GM12878 (cell line): Measurements from ENCODE around the gene PRDM15. TPM values are rescaled to one million over a fixed set of nuclear protein-coding genes. Genes with fewer than 3 reads are reported as not detected.

ENCODE experiments used
- ATAC-seq: fragments of 200-7000 bp; cut with Tn5 transposase; 3 replicates; pipeline ENCODE4 v1.9.1; 2020; ENCODE audit warnings: mild to moderate bottlenecking, moderate library complexity
- BruUV-seq: library from RNA; stranded (reverse); fragments of 400-500 nt; replicated peaks from 2 replicates; lab custom pipeline; 2021; lab: Mats Ljungman, UMichigan
- CTCF ChIA-PET: fragments of 300-600 bp; sonication (Branson Sonifier 250); formaldehyde crosslinking; extraction: SDS; loops from one replicate; lab custom pipeline; 2021; ENCODE audit warnings: inconsistent platforms; lab: Yijun Ruan, JAX
- POLR2A ChIA-PET: fragments of 350-600 bp; formaldehyde crosslinking; extraction: SDS; loops from one replicate; lab custom pipeline; 2021; ENCODE audit warnings: inconsistent platforms; lab: Charles Lee
- RAD21 ChIA-PET: fragments of 300-600 bp; sonication (Branson Sonifier 250); formaldehyde crosslinking; loops from one replicate; lab custom pipeline; 2023; ENCODE audit warnings: antibody characterized with exemption; ENCODE audit not compliant: unreplicated experiment; lab: Charles Lee
- SMC1A ChIA-PET: fragments of 300-600 bp; sonication (Branson Sonifier 250); formaldehyde crosslinking; loops from one replicate; lab custom pipeline; 2023; ENCODE audit not compliant: unreplicated experiment, uncharacterized antibody; lab: Charles Lee
- DNase-seq: peaks from one replicate; pipeline ENCODE4 v3.0.0-alpha.2; 2011; ENCODE audit warnings: low read depth, low spot score
- FAIRE-seq: peaks from 3 replicates; lab custom pipeline; 2011; peaks lifted over from hg19 to GRCh38; lab: Jason Lieb, UNC
- H2AFZ ChIP-seq: 2 replicates; pipeline ENCODE4 v1.6.0; 2011; ENCODE audit warnings: low read depth, low read length, control low read depth; ENCODE audit not compliant: control insufficient read depth
- H3K27ac ChIP-seq: 2 replicates; pipeline ENCODE4 v1.5.1; 2011; ENCODE audit warnings: control low read depth; ENCODE audit not compliant: control insufficient read depth, insufficient read depth
- H3K27me3 ChIP-seq, 2 experiments: replicated peaks in 1 of 2; 2 replicates each; pipeline versions ENCODE4 v1.6.0 to v1.6.1; 2011; ENCODE audit warnings: low read length in 1 of 2; ENCODE audit not compliant: control insufficient read depth in 2 of 2, insufficient read depth in 2 of 2
- H3K36me3 ChIP-seq, 2 experiments: 2 replicates each; pipeline ENCODE4 v1.5.1; 2011; ENCODE audit warnings: low read length in 1 of 2; ENCODE audit not compliant: control insufficient read depth in 2 of 2, insufficient read depth in 2 of 2
- H3K4me1 ChIP-seq: 2 replicates; pipeline ENCODE4 v1.6.1; 2011; ENCODE audit warnings: mild to moderate bottlenecking, low read length, moderate library complexity, mixed read lengths; ENCODE audit not compliant: control insufficient read depth, insufficient read depth
- H3K4me2 ChIP-seq: 2 replicates; pipeline ENCODE4 v1.6.0; 2011; ENCODE audit warnings: control low read depth; ENCODE audit not compliant: control insufficient read depth, insufficient read depth
- H3K4me3 ChIP-seq: fragments of 200-600 bp; sonication (generic); 2 replicates; pipeline ENCODE4 v1.5.1; 2016
- H3K79me2 ChIP-seq: 2 replicates; pipeline ENCODE4 v1.6.0; 2011; ENCODE audit warnings: low read length; ENCODE audit not compliant: control insufficient read depth, insufficient read depth
- H3K9ac ChIP-seq: 2 replicates; pipeline ENCODE4 v1.8.0; 2011; ENCODE audit warnings: low read length, control low read depth, mixed read lengths; ENCODE audit not compliant: control insufficient read depth, insufficient read depth
- H3K9me3 ChIP-seq: replicated peaks from 3 replicates; pipeline ENCODE4 v1.5.1; 2011; ENCODE audit warnings: mild to moderate bottlenecking, low read length; ENCODE audit not compliant: control insufficient read depth, insufficient read depth
- H4K20me1 ChIP-seq: 2 replicates; pipeline ENCODE4 v1.6.0; 2011; ENCODE audit not compliant: control insufficient read depth, insufficient read depth
- BHLHE40 ChIP-seq, 2 experiments: fragments of 450-650 bp in 1 of 2; IDR thresholded peaks; 2 replicates each; pipeline ENCODE4 v1.6.1; 2011 to 2017; ENCODE audit warnings: low read depth in 2 of 2, borderline replicate concordance in 1 of 2, improper control_type of control experiment in 1 of 2, low read length in 1 of 2, mild to moderate bottlenecking in 1 of 2
- BMI1 ChIP-seq: fragments of 450-650 bp; IDR thresholded peaks from 2 replicates; pipeline ENCODE4 v1.6.1; 2016; ENCODE audit warnings: mild to moderate bottlenecking, moderate library complexity, borderline replicate concordance
- CREB1 ChIP-seq: IDR thresholded peaks from 2 replicates; pipeline ENCODE4 v1.6.1; 2012; ENCODE audit warnings: low read depth, mild to moderate bottlenecking, inconsistent platforms
- LARP7 ChIP-seq: fragments of 450-650 bp; IDR thresholded peaks from 2 replicates; pipeline ENCODE4 v1.6.1; 2017; ENCODE audit warnings: mild to moderate bottlenecking
- NFXL1 ChIP-seq: fragments of 450-650 bp; IDR thresholded peaks from 2 replicates; pipeline ENCODE4 v1.6.1; 2017; ENCODE audit warnings: antibody characterized with exemption, mild to moderate bottlenecking, borderline replicate concordance
- NFYB ChIP-seq: IDR thresholded peaks from 2 replicates; pipeline ENCODE4 v1.6.1; 2011; ENCODE audit warnings: low read depth, mild to moderate bottlenecking, low read length, improper control_type of control experiment, moderate library complexity; ENCODE audit not compliant: insufficient read depth
- SP1 ChIP-seq: IDR thresholded peaks from one replicate; pipeline ENCODE4 v1.6.1; 2011; ENCODE audit warnings: low read depth, low read length
- SRF ChIP-seq, 2 experiments: IDR thresholded peaks; 2 replicates each; pipeline ENCODE4 v1.6.1; 2011; ENCODE audit warnings: low read depth in 2 of 2, low read length in 2 of 2, mild to moderate bottlenecking in 1 of 2, moderate library complexity in 1 of 2
- STAT1 ChIP-seq: fragments of 450-650 bp; conservative IDR thresholded peaks from 2 replicates; pipeline ENCODE4 v1.6.1; 2014; ENCODE audit warnings: antibody characterized with exemption, mild to moderate bottlenecking
- TCF12 ChIP-seq: IDR thresholded peaks from 2 replicates; pipeline ENCODE4 v1.6.1; 2011; ENCODE audit warnings: low read depth, mild to moderate bottlenecking, low read length
- ZNF274 ChIP-seq: IDR thresholded peaks from one replicate; pipeline ENCODE4 v1.8.0; 2011; ENCODE audit not compliant: insufficient read length, insufficient read depth
- ZNF384 ChIP-seq: IDR thresholded peaks from 2 replicates; pipeline ENCODE4 v1.6.1; 2012; ENCODE audit warnings: low read depth, mild to moderate bottlenecking, low read length, improper control_type of control experiment, borderline replicate concordance
- WGBS: methylation state at CpG from one replicate; pipeline ENCODE4 v1.1.6; 2016; ENCODE audit warnings: low lambda C conversion rate; ENCODE audit not compliant: insufficient replicate concordance, insufficient coverage; ENCODE audit errors: missing lambda C conversion rate; 5-methylcytosine and 5-hydroxymethylcytosine counted together
- in situ Hi-C: fragments of 300-500 bp; cut with MboI; formaldehyde crosslinking; loops from 9 replicates; pipeline ENCODE4 v1.14.3; 2018; ENCODE audit warnings: mixed read lengths
- intact Hi-C: fragments of 100-400 bp; cut with micrococcal nuclease; formaldehyde crosslinking; loops from one replicate; pipeline ENCODE4 v1.14.2; 2022; ENCODE audit not compliant: unreplicated experiment
- polyA plus RNA-seq, 11 experiments: library from polyadenylated mRNA; depleted of rRNA in 4 of 11; unstranded in 6 of 11; stranded (reverse) in 5 of 11; fragments of >200 nt; fragmentation: Nextera tagmentation in 4 of 11; fragmentation: Illumina TruSeq in 1 of 11; extraction: Ambion mirVana in 4 of 11; extraction: Trizol in 1 of 11; gene quantifications; 1 replicate in 1 of 11; 2 replicates in 10 of 11; pipeline versions ENCODE4 v1.2.1 to v1.2.3, GENCODE V29; 2011 to 2016; ENCODE audit warnings: inconsistent platforms in 2 of 11, missing spikeins in 2 of 11, low read depth in 1 of 11
- total RNA-seq, 4 experiments: library from RNA; depleted of rRNA in 3 of 4; stranded (reverse); fragments of >200 nt in 3 of 4; fragmentation: Illumina TruSeq in 1 of 4; extraction: Trizol in 1 of 4; gene quantifications; 2 replicates each; pipeline versions ENCODE4 v1.2.1 to v1.2.3, GENCODE V29; 2013 to 2021
- TF ChIP-seq, protein P1 (sequence below): fragments of 450-650 bp; IDR thresholded peaks from 2 replicates; pipeline ENCODE4 v1.6.1; 2017; ENCODE audit warnings: mild to moderate bottlenecking
- TF ChIP-seq, protein P2 (sequence below): IDR thresholded peaks from 2 replicates; pipeline ENCODE4 v1.6.1; 2011; ENCODE audit warnings: borderline replicate concordance, low read depth, mild to moderate bottlenecking, moderate library complexity, low read length; ENCODE audit not compliant: insufficient read depth, poor library complexity, severe bottlenecking
- TF ChIP-seq, protein P3 (sequence below): fragments of 450-650 bp; IDR thresholded peaks from 2 replicates; pipeline ENCODE4 v1.6.1; 2017; ENCODE audit warnings: low read depth, mild to moderate bottlenecking, moderate library complexity
- TF ChIP-seq, protein P4 (sequence below): IDR thresholded peaks from 2 replicates; pipeline ENCODE4 v1.6.1; 2011; ENCODE audit warnings: low read depth, mild to moderate bottlenecking, low read length, moderate library complexity, borderline replicate concordance; ENCODE audit errors: extremely low read depth

PRDM15 gene
- total and polyA plus RNA-seq, 10 of the 15 experiments (the other 5 are each of a cell fraction or from before 2014, with no cell fraction given), result 2.2 to 16.0 (median 8.6) TPM

DNA sequence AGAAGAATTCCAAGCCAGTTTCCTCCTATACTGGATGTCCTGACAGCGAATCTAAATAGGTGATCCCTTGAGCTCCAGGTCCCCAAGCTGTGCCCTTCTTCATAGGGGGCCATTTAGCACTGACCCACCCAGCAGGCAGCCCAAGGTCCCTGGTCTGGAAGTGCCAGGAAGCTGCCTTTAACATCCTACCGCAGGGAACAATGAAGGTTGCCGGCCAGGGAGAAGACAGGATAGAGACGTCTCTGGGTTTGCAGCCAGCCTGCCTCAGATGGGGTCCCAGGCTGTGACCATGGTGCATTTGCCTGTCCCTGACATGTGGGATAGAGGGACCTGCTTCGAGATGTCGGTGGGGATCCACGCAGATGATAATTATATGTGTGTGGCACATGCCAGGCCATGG, 109.6 kb downstream of the PRDM15 start:
- H3K4me2 ChIP-seq, result no peak overlapping the region
- no peaks in the 10 kb centered on the region for H3K79me2 ChIP-seq
- ChIA-PET CTCF (interaction anchor here (0.6 to 3.4 kb wide), 5 partner anchors 38 to 157 kb away, joined by 3 to 21 read pairs (median 3); no protein-coding TSS in a partner anchor), RAD21 (interaction anchor here (1.0 to 1.4 kb wide), 2 partner anchors 13 to 486 kb away, joined by 3 read pairs; no protein-coding TSS in a partner anchor), SMC1A (interaction anchor here (1.1 to 3.1 kb wide), 4 partner anchors 47 to 159 kb away, joined by 3 to 13 read pairs (median 4); no protein-coding TSS in a partner anchor), POLR2A (no interaction called here)
- BruUV-seq, result no TSS peak
- no peak overlapping the region for H3K4me3 ChIP-seq
- FAIRE-seq, result no peak
- no peak overlapping the region for H2AFZ ChIP-seq
- no peaks in the 10 kb centered on the region; the same call in 1 of the 3 replicates for H3K9me3 ChIP-seq
- TF ChIP-seq BMI1 (no peak), NFXL1 (no peak), SP1 (no peak), STAT1 (no peak), SRF (IDR thresholded peaks at IDR 0.05; ENCODE audit: low read depth in 2 of 2, low read length in 2 of 2) (no peak), NFYB (no peak), ZNF274 (no peak), TCF12 (no peak), CREB1 (no peak), ZNF384 (no peak), LARP7 (no peak), BHLHE40 (IDR thresholded peaks at IDR 0.05; ENCODE audit: borderline replicate concordance in 1 of 2, low read depth in 2 of 2, low read length in 1 of 2) (no peak)
- TF ChIP-seq, protein P1, sequence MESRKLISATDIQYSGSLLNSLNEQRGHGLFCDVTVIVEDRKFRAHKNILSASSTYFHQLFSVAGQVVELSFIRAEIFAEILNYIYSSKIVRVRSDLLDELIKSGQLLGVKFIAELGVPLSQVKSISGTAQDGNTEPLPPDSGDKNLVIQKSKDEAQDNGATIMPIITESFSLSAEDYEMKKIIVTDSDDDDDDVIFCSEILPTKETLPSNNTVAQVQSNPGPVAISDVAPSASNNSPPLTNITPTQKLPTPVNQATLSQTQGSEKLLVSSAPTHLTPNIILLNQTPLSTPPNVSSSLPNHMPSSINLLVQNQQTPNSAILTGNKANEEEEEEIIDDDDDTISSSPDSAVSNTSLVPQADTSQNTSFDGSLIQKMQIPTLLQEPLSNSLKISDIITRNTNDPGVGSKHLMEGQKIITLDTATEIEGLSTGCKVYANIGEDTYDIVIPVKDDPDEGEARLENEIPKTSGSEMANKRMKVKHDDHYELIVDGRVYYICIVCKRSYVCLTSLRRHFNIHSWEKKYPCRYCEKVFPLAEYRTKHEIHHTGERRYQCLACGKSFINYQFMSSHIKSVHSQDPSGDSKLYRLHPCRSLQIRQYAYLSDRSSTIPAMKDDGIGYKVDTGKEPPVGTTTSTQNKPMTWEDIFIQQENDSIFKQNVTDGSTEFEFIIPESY, result no peak
- TF ChIP-seq, protein P2, sequence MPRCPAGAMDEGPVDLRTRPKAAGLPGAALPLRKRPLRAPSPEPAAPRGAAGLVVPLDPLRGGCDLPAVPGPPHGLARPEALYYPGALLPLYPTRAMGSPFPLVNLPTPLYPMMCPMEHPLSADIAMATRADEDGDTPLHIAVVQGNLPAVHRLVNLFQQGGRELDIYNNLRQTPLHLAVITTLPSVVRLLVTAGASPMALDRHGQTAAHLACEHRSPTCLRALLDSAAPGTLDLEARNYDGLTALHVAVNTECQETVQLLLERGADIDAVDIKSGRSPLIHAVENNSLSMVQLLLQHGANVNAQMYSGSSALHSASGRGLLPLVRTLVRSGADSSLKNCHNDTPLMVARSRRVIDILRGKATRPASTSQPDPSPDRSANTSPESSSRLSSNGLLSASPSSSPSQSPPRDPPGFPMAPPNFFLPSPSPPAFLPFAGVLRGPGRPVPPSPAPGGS, result no peak
- TF ChIP-seq, protein P3, sequence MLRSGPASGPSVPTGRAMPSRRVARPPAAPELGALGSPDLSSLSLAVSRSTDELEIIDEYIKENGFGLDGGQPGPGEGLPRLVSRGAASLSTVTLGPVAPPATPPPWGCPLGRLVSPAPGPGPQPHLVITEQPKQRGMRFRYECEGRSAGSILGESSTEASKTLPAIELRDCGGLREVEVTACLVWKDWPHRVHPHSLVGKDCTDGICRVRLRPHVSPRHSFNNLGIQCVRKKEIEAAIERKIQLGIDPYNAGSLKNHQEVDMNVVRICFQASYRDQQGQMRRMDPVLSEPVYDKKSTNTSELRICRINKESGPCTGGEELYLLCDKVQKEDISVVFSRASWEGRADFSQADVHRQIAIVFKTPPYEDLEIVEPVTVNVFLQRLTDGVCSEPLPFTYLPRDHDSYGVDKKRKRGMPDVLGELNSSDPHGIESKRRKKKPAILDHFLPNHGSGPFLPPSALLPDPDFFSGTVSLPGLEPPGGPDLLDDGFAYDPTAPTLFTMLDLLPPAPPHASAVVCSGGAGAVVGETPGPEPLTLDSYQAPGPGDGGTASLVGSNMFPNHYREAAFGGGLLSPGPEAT, result no peak
- TF ChIP-seq, protein P4, sequence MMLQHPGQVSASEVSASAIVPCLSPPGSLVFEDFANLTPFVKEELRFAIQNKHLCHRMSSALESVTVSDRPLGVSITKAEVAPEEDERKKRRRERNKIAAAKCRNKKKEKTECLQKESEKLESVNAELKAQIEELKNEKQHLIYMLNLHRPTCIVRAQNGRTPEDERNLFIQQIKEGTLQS, result no peak
- H4K20me1 ChIP-seq, result no peaks in the 10 kb centered on the region
- H3K4me1 ChIP-seq, result no peaks in the 10 kb centered on the region
- 85% methylated on average over 7 of the region's 7 CpGs for WGBS
- H3K36me3 ChIP-seq, result no peaks in the 10 kb centered on the region
- H3K27me3 ChIP-seq, result peaks cover 7 to 23% of the 10 kb centered on the region in 2 experiments
- H3K27ac ChIP-seq, result no peak overlapping the region
- no peak for DNase-seq
- intact Hi-C loops, result no loop called here
- ATAC-seq, result no peak
- in situ Hi-C loops, result no loop called here
- no peak overlapping the region for H3K9ac ChIP-seq
